Keratinocyte (primary cell): ENCODE measurements around the gene REPS1. TPM values are rescaled to one million over a fixed set of nuclear protein-coding genes. Genes with fewer than 3 reads are reported as not detected.
"Not testable (repeated sequence)": the region's sequence is repeated elsewhere in the genome, so short reads cannot be mapped to it uniquely, and the experiment has no call there.

Experiments
- DNase-seq: peaks from one replicate; pipeline ENCODE4 v3.0.0-alpha.2; 2011; ENCODE audit warnings: low read depth, missing footprints, low spot score
- FAIRE-seq: peaks from 2 replicates; lab custom pipeline; 2011; peaks lifted over from hg19 to GRCh38; lab: Jason Lieb, UNC
- H2AFZ ChIP-seq: 2 replicates; pipeline ENCODE4 v1.6.0; 2012; ENCODE audit warnings: low read length, control low read depth, inconsistent platforms; ENCODE audit not compliant: control insufficient read depth
- H3K27ac ChIP-seq: 2 replicates; pipeline ENCODE4 v1.5.1; 2011; ENCODE audit warnings: low read length; ENCODE audit not compliant: control insufficient read depth, insufficient read depth
- H3K27me3 ChIP-seq: 3 replicates; pipeline ENCODE4 v1.6.0; 2011; ENCODE audit warnings: low read length; ENCODE audit not compliant: control insufficient read depth, insufficient read depth; ENCODE audit errors: extremely low read depth
- H3K36me3 ChIP-seq, 2 experiments: 2 replicates in 1 of 2; 3 replicates in 1 of 2; pipeline ENCODE4 v1.5.1; 2011; ENCODE audit warnings: low read length in 2 of 2, mild to moderate bottlenecking in 1 of 2; ENCODE audit not compliant: control insufficient read depth in 2 of 2, insufficient read depth in 2 of 2; ENCODE audit errors: extremely low read depth in 1 of 2
- H3K4me1 ChIP-seq: 3 replicates; pipeline ENCODE4 v1.5.1; 2011; ENCODE audit warnings: low read length; ENCODE audit not compliant: control insufficient read depth, insufficient read depth; ENCODE audit errors: extremely low read depth
- H3K4me2 ChIP-seq: 3 replicates; pipeline ENCODE4 v1.6.0; 2011; ENCODE audit warnings: low read depth, low read length; ENCODE audit not compliant: control insufficient read depth, insufficient read depth; ENCODE audit errors: extremely low read depth
- H3K4me3 ChIP-seq, 3 experiments: fragments of 200-600 bp in 1 of 3; sonication (generic) in 1 of 3; 2 replicates in 2 of 3; 3 replicates in 1 of 3; pipeline ENCODE4 v1.5.1; 2011 to 2016; ENCODE audit warnings: low read length in 3 of 3, mild to moderate bottlenecking in 3 of 3, control low read depth in 2 of 3, inconsistent platforms in 1 of 3, low read depth in 1 of 3, mixed read lengths in 1 of 3, mixed run types in 1 of 3, moderate library complexity in 1 of 3; ENCODE audit not compliant: control insufficient read depth in 2 of 3, insufficient read depth in 2 of 3; ENCODE audit errors: extremely low read depth in 1 of 3
- H3K79me2 ChIP-seq: 2 replicates; pipeline ENCODE4 v1.6.0; 2012; ENCODE audit warnings: low read length; ENCODE audit not compliant: control insufficient read depth, insufficient read depth
- H3K9ac ChIP-seq: 3 replicates; pipeline ENCODE4 v1.6.0; 2011; ENCODE audit warnings: low read length; ENCODE audit not compliant: control insufficient read depth, insufficient read depth; ENCODE audit errors: extremely low read depth
- H3K9me1 ChIP-seq: 3 replicates; pipeline ENCODE4 v1.6.0; 2011; ENCODE audit warnings: low read length; ENCODE audit not compliant: control insufficient read depth, insufficient read depth; ENCODE audit errors: extremely low read depth
- H3K9me3 ChIP-seq: 2 replicates; pipeline ENCODE4 v1.5.1; 2012; ENCODE audit warnings: low read depth, low read length; ENCODE audit not compliant: control insufficient read depth
- H4K20me1 ChIP-seq: 3 replicates; pipeline ENCODE4 v1.6.0; 2011; ENCODE audit warnings: low read length; ENCODE audit not compliant: control insufficient read depth, insufficient read depth; ENCODE audit errors: extremely low read depth
- EZH2 ChIP-seq: IDR thresholded peaks from one replicate; pipeline ENCODE4 v1.6.1; 2012; ENCODE audit warnings: inconsistent platforms, mild to moderate bottlenecking, low read length, moderate library complexity
- dilution Hi-C: fragments of 300-500 bp; cut with MboI; formaldehyde crosslinking; loops from one replicate; pipeline ENCODE4 v1.7.0; 2020; ENCODE audit warnings: low sequenced_read_pairs; ENCODE audit not compliant: extremely low pct_ligation_motif_present
- polyA plus RNA-seq, 5 experiments: library from polyadenylated mRNA; depleted of rRNA in 3 of 5; stranded (reverse) in 3 of 5; stranded (forward) in 1 of 5; unstranded in 1 of 5; fragments of >200 nt; gene quantifications; 1 replicate in 1 of 5; 2 replicates in 3 of 5; 3 replicates in 1 of 5; pipeline versions ENCODE4 v1.2.1 to v1.2.3, GENCODE V29; 2011 to 2012; ENCODE audit warnings: missing spikeins in 2 of 5, low read depth in 1 of 5, low replicate concordance in 1 of 5
- TF ChIP-seq, protein P1 (sequence below), 3 experiments: IDR thresholded peaks in 1 of 3; conservative IDR thresholded peaks in 1 of 3; optimal IDR thresholded peaks in 1 of 3; 2 replicates in 2 of 3; 3 replicates in 1 of 3; pipeline versions ENCODE3 to v1.5.1; 2011; ENCODE audit warnings: low read length in 3 of 3, mild to moderate bottlenecking in 3 of 3, moderate library complexity in 2 of 3, control low read depth in 1 of 3, inconsistent platforms in 1 of 3; ENCODE audit not compliant: insufficient read depth in 2 of 3; ENCODE audit errors: extremely low read depth in 1 of 3

Gene REPS1
- polyA plus RNA-seq, 1 donor (not counting 4 experiments of a cell fraction or from before 2014, with no cell fraction given) = 61.3 TPM

DNA sequence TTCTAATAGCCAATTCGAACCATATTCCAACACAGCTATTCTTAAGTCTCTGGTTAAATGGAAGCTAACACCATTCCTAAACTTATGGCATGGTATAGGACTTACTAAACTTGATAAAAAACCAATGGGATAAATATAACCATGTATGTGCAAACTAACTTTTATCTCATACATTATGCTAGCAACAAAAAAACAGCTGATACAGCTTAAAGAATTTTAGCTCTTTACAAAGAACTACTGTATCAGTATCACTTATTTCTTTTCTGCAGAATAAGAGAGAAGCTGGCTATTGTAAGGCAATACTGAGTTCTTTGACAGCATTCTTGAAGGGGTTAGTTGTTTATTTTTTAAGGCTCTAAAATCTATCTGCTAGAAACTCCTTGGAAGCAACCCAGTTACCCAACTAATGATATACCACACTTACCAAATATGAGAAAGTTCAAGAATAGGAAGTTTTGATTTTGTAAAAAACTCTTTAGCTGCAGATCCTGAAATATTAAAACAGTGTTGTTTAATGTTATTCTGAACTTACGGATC lies 44.9 kb downstream of the REPS1 start:
- H3K36me3 ChIP-seq = peaks cover 4 to 23% of the 10 kb centered on the region in 2 experiments
- no peak for FAIRE-seq

GRCh38 chr6:138936873-138937272 lies 51.2 kb downstream of the REPS1 start:
- H3K9me1 ChIP-seq, H4K20me1 ChIP-seq, H3K4me1 ChIP-seq, dilution Hi-C loops, H3K27me3 ChIP-seq, H3K9me3 ChIP-seq, H3K27ac ChIP-seq, FAIRE-seq, H2AFZ ChIP-seq, H3K79me2 ChIP-seq, H3K9ac ChIP-seq, H3K4me3 ChIP-seq, H3K4me2 ChIP-seq, DNase-seq: not testable (repeated sequence)
- H3K36me3 ChIP-seq = peaks cover 4 to 11% of the 10 kb centered on the region in 2 experiments

More for the DNA sequence above, 44.9 kb downstream of the REPS1 start:
- Histone ChIP-seq H3K79me2 (peaks cover 20% of the 10 kb centered on the region), H3K4me1 (peaks cover 10% of the 10 kb centered on the region), H3K27me3 (no peaks in the 10 kb centered on the region), H2AFZ (no peak overlapping the region), H3K27ac (no peak overlapping the region), H3K9me1 (no peaks in the 10 kb centered on the region), H3K4me2 (no peak overlapping the region), H4K20me1 (no peaks in the 10 kb centered on the region), H3K9ac (no peak overlapping the region), H3K9me3 (no peaks in the 10 kb centered on the region), H3K4me3 (no peak overlapping the region)
- TF ChIP-seq, protein P1, sequence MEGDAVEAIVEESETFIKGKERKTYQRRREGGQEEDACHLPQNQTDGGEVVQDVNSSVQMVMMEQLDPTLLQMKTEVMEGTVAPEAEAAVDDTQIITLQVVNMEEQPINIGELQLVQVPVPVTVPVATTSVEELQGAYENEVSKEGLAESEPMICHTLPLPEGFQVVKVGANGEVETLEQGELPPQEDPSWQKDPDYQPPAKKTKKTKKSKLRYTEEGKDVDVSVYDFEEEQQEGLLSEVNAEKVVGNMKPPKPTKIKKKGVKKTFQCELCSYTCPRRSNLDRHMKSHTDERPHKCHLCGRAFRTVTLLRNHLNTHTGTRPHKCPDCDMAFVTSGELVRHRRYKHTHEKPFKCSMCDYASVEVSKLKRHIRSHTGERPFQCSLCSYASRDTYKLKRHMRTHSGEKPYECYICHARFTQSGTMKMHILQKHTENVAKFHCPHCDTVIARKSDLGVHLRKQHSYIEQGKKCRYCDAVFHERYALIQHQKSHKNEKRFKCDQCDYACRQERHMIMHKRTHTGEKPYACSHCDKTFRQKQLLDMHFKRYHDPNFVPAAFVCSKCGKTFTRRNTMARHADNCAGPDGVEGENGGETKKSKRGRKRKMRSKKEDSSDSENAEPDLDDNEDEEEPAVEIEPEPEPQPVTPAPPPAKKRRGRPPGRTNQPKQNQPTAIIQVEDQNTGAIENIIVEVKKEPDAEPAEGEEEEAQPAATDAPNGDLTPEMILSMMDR (optimal IDR thresholded peaks at IDR 0.05 in 1 of 3, IDR thresholded peaks at IDR 0.05 in 1 of 3, conservative IDR thresholded peaks at IDR 0.05 in 1 of 3; ENCODE audit: extremely low read depth in 1 of 3, insufficient read depth in 2 of 3, low read length in 3 of 3) = no peak
- TF ChIP-seq EZH2 = no peak
- dilution Hi-C loops = no loop called here
- DNase-seq = no peak

- FAIRE-seq (no peak), DNase-seq (no peak)
- dilution Hi-C loops = no loop called here
- Histone ChIP-seq H3K27ac (no peak overlapping the region), H3K4me2 (no peak overlapping the region), H3K9me3 (no peaks in the 10 kb centered on the region), H3K9me1 (no peaks in the 10 kb centered on the region), H3K36me3 (peaks cover 4% of the 10 kb centered on the region in 2 experiments), H3K79me2 (no peaks in the 10 kb centered on the region), H3K27me3 (no peaks in the 10 kb centered on the region), H3K4me1 (no peaks in the 10 kb centered on the region), H3K4me3 (no peak overlapping the region), H4K20me1 (no peaks in the 10 kb centered on the region), H3K9ac (no peak overlapping the region), H2AFZ (no peak overlapping the region)
- TF ChIP-seq, protein P1 (optimal IDR thresholded peaks at IDR 0.05 in 1 of 3, IDR thresholded peaks at IDR 0.05 in 1 of 3, conservative IDR thresholded peaks at IDR 0.05 in 1 of 3; ENCODE audit: extremely low read depth in 1 of 3, insufficient read depth in 2 of 3, low read length in 3 of 3) = no peak
- TF ChIP-seq EZH2 = no peak
Observed at GRCh38 chr6:138931660-138932059, 56.4 kb downstream of the REPS1 start.
